HepG2 (cell line): ENCODE results near the gene FOXS1. TPM values are rescaled to one million over a fixed set of nuclear protein-coding genes. Genes with fewer than 3 reads are reported as not detected.

Experiments used
- ATAC-seq: fragments of 200-7000 bp; cut with Tn5 transposase; 3 replicates; pipeline ENCODE4 v1.9.1; 2020; ENCODE audit warnings: mild to moderate bottlenecking, moderate library complexity
- BruUV-seq: library from RNA; stranded (reverse); fragments of 400-500 nt; replicated peaks from 2 replicates; lab custom pipeline; 2021; lab: Mats Ljungman, UMichigan
- CTCF ChIA-PET: fragments of 300-600 bp; formaldehyde crosslinking; extraction: SDS; loops from one replicate; lab custom pipeline; 2021; ENCODE audit warnings: low total read pairs, inconsistent platforms, low intra/inter-chr PET ratio; lab: Yijun Ruan, JAX
- POLR2A ChIA-PET: fragments of 350-600 bp; sonication (Branson Sonifier 250); formaldehyde crosslinking; loops from one replicate; lab custom pipeline; 2020; ENCODE audit warnings: antibody characterized with exemption, inconsistent platforms; lab: Yijun Ruan, JAX
- DNase-seq: peaks from one replicate; pipeline ENCODE4 v3.0.0-alpha.2; 2015; ENCODE audit warnings: low spot score
- FAIRE-seq: peaks from 3 replicates; lab custom pipeline; 2011; peaks lifted over from hg19 to GRCh38; lab: Jason Lieb, UNC
- H2AFZ ChIP-seq: one replicate; pipeline ENCODE4 v1.6.1; 2011; ENCODE audit warnings: low read length, inconsistent platforms
- H3K27ac ChIP-seq: fragments of 300-600 bp; 3 replicates; pipeline ENCODE4 v1.8.0; 2011; ENCODE audit warnings: mixed run types, mild to moderate bottlenecking, mixed read lengths, low read length, inconsistent platforms; ENCODE audit not compliant: insufficient read depth; ENCODE audit errors: extremely low read length
- H3K27me3 ChIP-seq, 2 experiments: fragments of 200-600 bp in 1 of 2; 2 replicates in 1 of 2; 3 replicates in 1 of 2; pipeline versions ENCODE4 v1.6.0 to v1.8.0; 2011; ENCODE audit warnings: low read length in 2 of 2, mild to moderate bottlenecking in 2 of 2, moderate library complexity in 2 of 2, inconsistent platforms in 1 of 2; ENCODE audit not compliant: insufficient read depth in 2 of 2, control insufficient read depth in 1 of 2
- H3K36me3 ChIP-seq, 2 experiments: fragments of 200-600 bp in 1 of 2; replicated peaks in 1 of 2; 2 replicates in 1 of 2; 3 replicates in 1 of 2; pipeline versions ENCODE4 v1.5.1 to v1.8.0; 2011; ENCODE audit warnings: low read length in 2 of 2, inconsistent platforms in 1 of 2; ENCODE audit not compliant: insufficient read depth in 2 of 2, control insufficient read depth in 1 of 2
- H3K4me1 ChIP-seq: 2 replicates; pipeline ENCODE4 v1.5.1; 2012; ENCODE audit warnings: low read length, inconsistent platforms; ENCODE audit not compliant: insufficient read depth
- H3K4me2 ChIP-seq: 2 replicates; pipeline ENCODE4 v1.6.0; 2011; ENCODE audit warnings: low read depth, low read length, inconsistent platforms
- H3K4me3 ChIP-seq, 3 experiments: fragments of 200-600 bp in 1 of 3; sonication (generic), shearing (Covaris generic) in 1 of 3; replicated peaks in 1 of 3; 2 replicates each; pipeline ENCODE4 v1.5.1; 2011 to 2016; ENCODE audit warnings: low read length in 3 of 3, inconsistent platforms in 2 of 3, low read depth in 2 of 3, mild to moderate bottlenecking in 2 of 3, control low read depth in 1 of 3, mixed read lengths in 1 of 3; ENCODE audit not compliant: insufficient read depth in 1 of 3
- H3K79me2 ChIP-seq: one replicate; pipeline ENCODE4 v1.6.1; 2011; ENCODE audit warnings: low read length, inconsistent platforms; ENCODE audit not compliant: insufficient read depth
- H3K9ac ChIP-seq: 2 replicates; pipeline ENCODE4 v1.6.0; 2011; ENCODE audit warnings: mild to moderate bottlenecking, low read depth, low read length, inconsistent platforms; ENCODE audit not compliant: insufficient read depth
- H3K9me3 ChIP-seq: 2 replicates; pipeline ENCODE4 v1.5.1; 2012; ENCODE audit warnings: mild to moderate bottlenecking, low read length
- H4K20me1 ChIP-seq: 2 replicates; pipeline ENCODE4 v1.6.0; 2011; ENCODE audit warnings: inconsistent platforms, mild to moderate bottlenecking, low read length, moderate library complexity; ENCODE audit not compliant: insufficient read depth
- CREM ChIP-seq, 2 experiments: sonication (generic) in 1 of 2; formaldehyde crosslinking in 1 of 2; IDR thresholded peaks; 2 replicates each; pipeline versions ENCODE4 v1.4.0 to v1.6.1; 2016 to 2020; ENCODE audit warnings: antibody characterized with exemption in 1 of 2, mild to moderate bottlenecking in 1 of 2, missing genetic modification reagents in 1 of 2
- EEA1 ChIP-seq: sonication (generic); formaldehyde crosslinking; IDR thresholded peaks from 2 replicates; pipeline ENCODE4 v1.5.1; 2020; ENCODE audit warnings: mild to moderate bottlenecking, missing genetic modification reagents, borderline replicate concordance
- EP300 ChIP-seq, 3 experiments: sonication (generic) in 1 of 3; formaldehyde crosslinking in 1 of 3; IDR thresholded peaks; 2 replicates each; pipeline versions ENCODE4 v1.5.1 to v1.6.1; 2011 to 2020; ENCODE audit warnings: low read depth in 2 of 3, low read length in 2 of 3, borderline replicate concordance in 1 of 3, improper control_type of control experiment in 1 of 3, mild to moderate bottlenecking in 1 of 3, missing genetic modification reagents in 1 of 3, moderate library complexity in 1 of 3
- MTA3 ChIP-seq: sonication (generic); formaldehyde crosslinking; IDR thresholded peaks from 2 replicates; pipeline ENCODE4 v1.4.0; 2020; ENCODE audit warnings: missing genetic modification reagents
- NBN ChIP-seq: fragments of 450-650 bp; conservative IDR thresholded peaks from 2 replicates; pipeline ENCODE4 v1.6.1; 2017
- NFE2L2 ChIP-seq: fragments of 150-350 bp; IDR thresholded peaks from 2 replicates; pipeline ENCODE4 v1.6.1; 2014; ENCODE audit warnings: low read length
- POLR2G ChIP-seq: fragments of 200-400 bp; formaldehyde crosslinking; IDR thresholded peaks from 2 replicates; pipeline ENCODE4 v1.6.1; 2018; ENCODE audit warnings: mild to moderate bottlenecking, low read depth, low read length, moderate library complexity
- TRAFD1 ChIP-seq: sonication (generic); formaldehyde crosslinking; IDR thresholded peaks from 2 replicates; pipeline ENCODE4 v1.5.1; 2020; ENCODE audit warnings: missing genetic modification reagents, mild to moderate bottlenecking, borderline replicate concordance
- ZFAT ChIP-seq: sonication (generic); formaldehyde crosslinking; conservative IDR thresholded peaks from 2 replicates; pipeline ENCODE4 v1.8.1; 2023; ENCODE audit warnings: missing genetic modification reagents, inconsistent platforms
- ZFP36 ChIP-seq: fragments of 150-350 bp; IDR thresholded peaks from 2 replicates; pipeline ENCODE4 v1.6.1; 2018; ENCODE audit warnings: borderline replicate concordance, low read length, low read depth; ENCODE audit not compliant: partially characterized antibody
- ZFP41 ChIP-seq: sonication (generic); formaldehyde crosslinking; IDR thresholded peaks from 2 replicates; pipeline ENCODE4 v1.4.0; 2020; ENCODE audit warnings: mild to moderate bottlenecking, missing genetic modification reagents, borderline replicate concordance
- ZFYVE20 ChIP-seq: sonication (generic); formaldehyde crosslinking; IDR thresholded peaks from 2 replicates; pipeline ENCODE4 v1.8.0; 2023; ENCODE audit warnings: low read depth, mild to moderate bottlenecking, moderate library complexity, missing genetic modification reagents, borderline replicate concordance
- ZNF550 ChIP-seq: sonication (generic); formaldehyde crosslinking; IDR thresholded peaks from 2 replicates; pipeline ENCODE4 v1.4.0; 2020; ENCODE audit warnings: mild to moderate bottlenecking, missing genetic modification reagents, borderline replicate concordance
- ZNF562 ChIP-seq: sonication (generic); formaldehyde crosslinking; IDR thresholded peaks from 2 replicates; pipeline ENCODE4 v1.8.0; 2022; ENCODE audit warnings: missing genetic modification reagents, borderline replicate concordance
- ZNF614 ChIP-seq: IDR thresholded peaks from 2 replicates; pipeline ENCODE4 v1.6.1; 2018; ENCODE audit warnings: missing biosample characterization, missing genetic modification reagents, inconsistent platforms, borderline replicate concordance
- ZNF75D ChIP-seq: sonication (generic); formaldehyde crosslinking; IDR thresholded peaks from 2 replicates; pipeline ENCODE4 v1.8.1; 2023; ENCODE audit warnings: missing genetic modification reagents, mild to moderate bottlenecking, borderline replicate concordance
- ZNF883 ChIP-seq: sonication (generic); formaldehyde crosslinking; IDR thresholded peaks from 2 replicates; pipeline ENCODE4 v1.5.1; 2020; ENCODE audit warnings: mild to moderate bottlenecking, missing genetic modification reagents; ENCODE audit errors: not compliant biosample characterization
- ZSCAN31 ChIP-seq: sonication (generic); formaldehyde crosslinking; IDR thresholded peaks from 2 replicates; pipeline ENCODE4 v1.5.0; 2020; ENCODE audit warnings: low read depth, mild to moderate bottlenecking, missing genetic modification reagents
- WGBS: methylation state at CpG from one replicate; pipeline ENCODE4 v1.1.6; 2017; ENCODE audit warnings: low lambda C conversion rate; 5-methylcytosine and 5-hydroxymethylcytosine counted together
- in situ Hi-C: cut with HindIII; loops from 2 replicates; pipeline ENCODE4 v1.10.0; 2017; ENCODE audit warnings: low pct_unique_long_range_greater_than_20kb; ENCODE audit not compliant: extremely low pct_ligation_motif_present
- intact Hi-C: fragments of 100-400 bp; cut with micrococcal nuclease; formaldehyde crosslinking; loops from one replicate; pipeline ENCODE4 v1.10.0; 2022; ENCODE audit not compliant: unreplicated experiment
- polyA plus RNA-seq, 8 experiments: library from polyadenylated mRNA; depleted of rRNA in 3 of 8; stranded (reverse) in 7 of 8; unstranded in 1 of 8; fragments of >200 nt; fragmentation: Illumina TruSeq in 4 of 8; extraction: Trizol in 4 of 8; gene quantifications; 2 replicates each; pipeline versions ENCODE4 v1.2.1 to v1.2.3, GENCODE V29; 2011 to 2016; ENCODE audit warnings: low read depth in 4 of 8, missing spikeins in 1 of 8, mixed read lengths in 1 of 8; ENCODE audit not compliant: insufficient read depth in 1 of 8
- total RNA-seq, 5 experiments: library from RNA; depleted of rRNA; stranded (reverse); fragments of >200 nt; fragmentation: Illumina TruSeq; extraction: Trizol; gene quantifications; 2 replicates each; pipeline ENCODE4 v1.2.3, GENCODE V29; 2016; ENCODE audit warnings: low read depth in 1 of 5
- TF ChIP-seq, protein P1 (sequence below): sonication (generic); formaldehyde crosslinking; IDR thresholded peaks from 2 replicates; pipeline ENCODE4 v1.8.0; 2022; ENCODE audit warnings: missing genetic modification reagents, low read depth, mild to moderate bottlenecking, borderline replicate concordance
- TF ChIP-seq, protein P2 (sequence below): sonication (generic); formaldehyde crosslinking; IDR thresholded peaks from 2 replicates; pipeline ENCODE4 v1.8.0; 2022; ENCODE audit warnings: mild to moderate bottlenecking, missing genetic modification reagents

Gene FOXS1
- total and polyA plus RNA-seq, 2 of the 13 experiments (the other 11 are each of a cell fraction or from before 2014, with no cell fraction given), result not detected

DNA sequence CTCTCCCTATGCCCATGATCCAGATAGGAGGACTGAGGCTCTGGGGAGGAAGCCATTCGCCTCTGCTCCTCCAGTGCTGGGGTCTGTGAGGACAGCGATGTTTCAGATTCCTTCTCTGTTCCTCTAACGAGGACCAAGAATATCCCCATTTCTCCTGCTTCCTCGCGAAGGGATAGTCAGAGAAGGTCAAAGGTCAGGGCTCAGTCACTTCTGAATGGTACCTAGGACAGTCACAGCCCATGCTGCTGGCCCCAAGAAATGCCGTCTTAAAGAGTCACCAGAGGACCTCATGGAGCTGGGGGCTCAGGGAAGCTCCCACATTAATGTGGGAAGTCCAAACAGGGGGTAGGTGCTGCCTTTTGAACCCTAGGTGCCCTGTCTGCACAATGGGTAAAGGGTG lies 2.1 kb downstream of the FOXS1 start (continued):
- TF ChIP-seq ZNF550 (no peak), ZFAT (CRISPR knock-in tag) (no peak), ZSCAN31 (CRISPR knock-in tag) (no peak), MTA3 (CRISPR knock-in tag) (no peak), NBN (no peak), TRAFD1 (no peak), EP300 (IDR thresholded peaks at IDR 0.05; ENCODE audit: low read depth in 2 of 2, low read length in 2 of 2) (no peak), EP300 (CRISPR knock-in tag; IDR thresholded peaks at IDR 0.05; ENCODE audit: borderline replicate concordance) (no peak), POLR2G (no peak), CREM (IDR thresholded peaks at IDR 0.05) (no peak), CREM (CRISPR knock-in tag; IDR thresholded peaks at IDR 0.05) (no peak)

GRCh38 chr20:31842471-31843157 lies 2.8 kb downstream of the FOXS1 start:
- 16% methylated on average over 12 of the region's 12 CpGs for WGBS
- Histone ChIP-seq H3K27me3 (peaks cover 8 to 60% of the 10 kb centered on the region in 2 experiments; a peak in 4 of 5 replicates), H3K4me3 (no peak overlapping the region), H3K4me2 (no peak overlapping the region), H3K4me1 (peaks cover 8% of the 10 kb centered on the region; the same call in 1 of the 2 replicates), H2AFZ (no peak overlapping the region), H3K9ac (no peak overlapping the region), H3K36me3 (no peaks in the 10 kb centered on the region), H3K27ac (no peak overlapping the region), H4K20me1 (no peaks in the 10 kb centered on the region), H3K79me2 (no peaks in the 10 kb centered on the region), H3K9me3 (no peaks in the 10 kb centered on the region)
- FAIRE-seq (no peak), DNase-seq (no peak), ATAC-seq (peak; percentile 26)
- in situ Hi-C loops, result no loop called here
- no TSS peak for BruUV-seq
- ChIA-PET POLR2A (no interaction called here), CTCF (no interaction called here)
- intact Hi-C loops, result no loop called here
- no peak for TF ChIP-seq ZNF562
- TF ChIP-seq EEA1 (CRISPR knock-in tag), result no peak
- TF ChIP-seq ZFP41 (CRISPR knock-in tag), result no peak
- TF ChIP-seq ZFYVE20, result no peak
- no peak for TF ChIP-seq NFE2L2
- TF ChIP-seq, protein P1, sequence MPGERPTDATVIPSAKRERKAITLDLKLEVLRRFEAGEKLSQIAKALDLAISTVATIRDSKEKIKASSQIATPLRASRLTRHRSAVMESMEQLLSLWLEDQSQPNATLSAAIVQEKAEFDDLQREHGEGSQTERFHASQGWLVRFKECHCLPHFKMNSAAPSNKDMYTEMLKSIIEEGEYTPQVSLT (CRISPR knock-in tag), result no peak
- TF ChIP-seq ZNF883 (CRISPR knock-in tag), result no peak
- no peak for TF ChIP-seq ZNF614 (CRISPR knock-in tag)
- no peak for TF ChIP-seq ZFP36
- TF ChIP-seq, protein P2, sequence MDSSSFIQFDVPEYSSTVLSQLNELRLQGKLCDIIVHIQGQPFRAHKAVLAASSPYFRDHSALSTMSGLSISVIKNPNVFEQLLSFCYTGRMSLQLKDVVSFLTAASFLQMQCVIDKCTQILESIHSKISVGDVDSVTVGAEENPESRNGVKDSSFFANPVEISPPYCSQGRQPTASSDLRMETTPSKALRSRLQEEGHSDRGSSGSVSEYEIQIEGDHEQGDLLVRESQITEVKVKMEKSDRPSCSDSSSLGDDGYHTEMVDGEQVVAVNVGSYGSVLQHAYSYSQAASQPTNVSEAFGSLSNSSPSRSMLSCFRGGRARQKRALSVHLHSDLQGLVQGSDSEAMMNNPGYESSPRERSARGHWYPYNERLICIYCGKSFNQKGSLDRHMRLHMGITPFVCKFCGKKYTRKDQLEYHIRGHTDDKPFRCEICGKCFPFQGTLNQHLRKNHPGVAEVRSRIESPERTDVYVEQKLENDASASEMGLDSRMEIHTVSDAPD (CRISPR knock-in tag), result no peak
- TF ChIP-seq ZNF75D (CRISPR knock-in tag), result no peak
